GM12892 (cell line): ENCODE measurements around the gene LYPLA2.

Source experiments
- POLR2A ChIP-seq: IDR thresholded peaks from 2 replicates; pipeline ENCODE4 v1.6.1; 2011; ENCODE audit warnings: low read depth, low read length, control low read depth
- POLR2AphosphoS5 ChIP-seq: IDR thresholded peaks from 2 replicates; pipeline ENCODE4 v1.6.1; 2011; ENCODE audit warnings: low read depth, low read length, control low read depth

- no peak for TF ChIP-seq POLR2AphosphoS5
- TF ChIP-seq POLR2A, result no peak
These were observed 47.5 kb downstream of the LYPLA2 start for GRCh38 chr1:23838401-23838866.
